Measurements from ENCODE around the gene ATRNL1.
"Not testable (repeated sequence)": the region's sequence is repeated elsewhere in the genome, so short reads cannot be mapped to it uniquely, and the experiment has no call there.

The ATRNL1 gene

GRCh38 chr10:115802911-115803310 is 709.7 kb downstream of the ATRNL1 start:
- Histone ChIP-seq H3K9me3 (ENCODE audit: control insufficient read depth, low read length) (no peaks in the 10 kb centered on the region), H3K36me3 (ENCODE audit: control insufficient read depth, insufficient read depth, low read length) (no peaks in the 10 kb centered on the region), H3K4me1 (ENCODE audit: control insufficient read depth, insufficient read depth, low read length) (no peaks in the 10 kb centered on the region), H3K27ac (ENCODE audit: insufficient read depth, low read depth, low read length, poor library complexity, severe bottlenecking) (no peak overlapping the region), H3K4me3 (ENCODE audit: insufficient read depth, low read depth, low read length) (no peak overlapping the region), H3K27me3 (ENCODE audit: control insufficient read depth, insufficient read depth, low read length, poor library complexity, severe bottlenecking) (no peaks in the 10 kb centered on the region)

DNA sequence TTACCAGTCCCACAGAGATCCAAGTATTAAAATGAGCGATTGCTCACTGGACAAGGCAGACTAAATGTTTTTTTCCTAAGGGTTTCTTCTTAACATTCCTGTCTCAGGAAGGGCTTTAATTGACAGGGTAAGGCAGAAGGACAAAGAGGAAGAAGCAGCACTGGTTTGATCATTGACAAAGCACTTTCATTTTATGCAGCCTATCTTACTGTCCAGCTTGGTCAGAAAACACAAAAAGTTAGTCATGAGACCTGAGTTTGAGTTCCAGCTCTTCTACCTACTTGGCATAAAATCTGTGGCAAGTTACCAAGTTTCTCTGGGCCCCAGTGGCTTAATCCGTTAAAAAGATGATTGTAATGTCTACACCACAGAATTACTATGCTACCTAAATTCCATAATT is 721.4 kb downstream of the ATRNL1 start:
- H3K4me3 ChIP-seq (ENCODE audit: insufficient read depth, low read depth, low read length), result no peak overlapping the region
- 46 to 95% methylated on average over 1 to 2 of the region's 2 CpGs for WGBS, 2 experiments
- no peak overlapping the region for H3K27ac ChIP-seq (ENCODE audit: insufficient read depth, low read depth, low read length, poor library complexity, severe bottlenecking)
- no peaks in the 10 kb centered on the region for H3K4me1 ChIP-seq (ENCODE audit: control insufficient read depth, insufficient read depth, low read length)
- H3K36me3 ChIP-seq (ENCODE audit: control insufficient read depth, insufficient read depth, low read length), result no peaks in the 10 kb centered on the region
- H3K9me3 ChIP-seq (ENCODE audit: control insufficient read depth, low read length), result no peaks in the 10 kb centered on the region
- H3K27me3 ChIP-seq (ENCODE audit: control insufficient read depth, insufficient read depth, low read length, poor library complexity, severe bottlenecking), result no peaks in the 10 kb centered on the region

DNA sequence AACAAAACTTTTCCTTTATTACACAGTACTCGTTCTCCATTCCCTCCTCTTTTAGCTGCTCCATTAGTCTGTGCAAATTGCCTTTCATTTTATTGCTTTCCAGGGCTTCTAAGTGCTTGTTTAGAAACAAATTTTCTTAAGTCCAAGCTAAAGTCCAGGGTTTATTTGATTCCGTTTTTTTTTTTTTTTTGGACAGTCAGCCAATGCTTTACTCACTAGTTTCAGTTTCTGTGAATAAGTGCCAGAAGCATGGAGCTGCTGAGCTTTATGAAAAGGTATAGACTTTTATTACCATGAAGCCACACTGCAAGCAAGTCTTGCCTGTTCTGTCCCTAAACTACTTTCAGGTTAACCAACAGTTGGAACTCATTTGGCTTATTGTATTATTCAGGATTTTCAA is 724.8 kb downstream of the ATRNL1 start:
- Histone ChIP-seq H3K27me3 (ENCODE audit: control insufficient read depth, insufficient read depth, low read length, poor library complexity, severe bottlenecking) (no peaks in the 10 kb centered on the region), H3K9me3 (ENCODE audit: control insufficient read depth, low read length) (no peaks in the 10 kb centered on the region), H3K4me1 (ENCODE audit: control insufficient read depth, insufficient read depth, low read length) (no peaks in the 10 kb centered on the region), H3K36me3 (ENCODE audit: control insufficient read depth, insufficient read depth, low read length) (no peaks in the 10 kb centered on the region), H3K4me3 (ENCODE audit: insufficient read depth, low read depth, low read length) (no peak overlapping the region), H3K27ac (ENCODE audit: insufficient read depth, low read depth, low read length, poor library complexity, severe bottlenecking) (no peak overlapping the region)
- WGBS, 2 experiments, result 92 to 94% methylated on average over 2 of the region's 2 CpGs

DNA sequence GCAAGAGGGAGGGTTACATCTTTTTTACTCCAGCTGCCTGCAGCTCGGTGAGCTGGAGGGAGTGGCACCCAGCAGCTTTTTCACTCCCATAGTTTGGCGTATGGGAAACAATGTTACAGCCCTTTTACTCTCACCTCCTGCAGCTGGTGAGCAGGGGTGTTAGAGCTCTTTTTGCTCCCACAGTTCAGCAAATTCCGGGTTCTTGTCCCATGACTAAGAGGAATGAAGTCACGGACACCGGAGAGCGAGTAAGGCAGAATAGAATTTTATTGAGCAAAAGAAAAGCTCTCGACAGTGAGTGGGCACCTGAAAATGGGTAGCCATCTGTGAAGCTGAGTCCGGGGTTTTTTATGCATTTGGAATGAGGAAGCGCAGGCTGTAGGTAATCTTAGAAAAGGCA is 733.2 kb downstream of the ATRNL1 start:
- Histone ChIP-seq H3K27me3 (ENCODE audit: control insufficient read depth, insufficient read depth, low read length, poor library complexity, severe bottlenecking) (no peaks in the 10 kb centered on the region), H3K4me1 (ENCODE audit: control insufficient read depth, insufficient read depth, low read length) (no peaks in the 10 kb centered on the region), H3K4me3 (ENCODE audit: insufficient read depth, low read depth, low read length) (no peak overlapping the region), H3K27ac (ENCODE audit: insufficient read depth, low read depth, low read length, poor library complexity, severe bottlenecking) (no peak overlapping the region), H3K36me3 (ENCODE audit: control insufficient read depth, insufficient read depth, low read length) (no peaks in the 10 kb centered on the region), H3K9me3 (ENCODE audit: control insufficient read depth, low read length) (no peaks in the 10 kb centered on the region)
- 89 to 91% methylated on average over 9 of the region's 9 CpGs for WGBS, 2 experiments

DNA sequence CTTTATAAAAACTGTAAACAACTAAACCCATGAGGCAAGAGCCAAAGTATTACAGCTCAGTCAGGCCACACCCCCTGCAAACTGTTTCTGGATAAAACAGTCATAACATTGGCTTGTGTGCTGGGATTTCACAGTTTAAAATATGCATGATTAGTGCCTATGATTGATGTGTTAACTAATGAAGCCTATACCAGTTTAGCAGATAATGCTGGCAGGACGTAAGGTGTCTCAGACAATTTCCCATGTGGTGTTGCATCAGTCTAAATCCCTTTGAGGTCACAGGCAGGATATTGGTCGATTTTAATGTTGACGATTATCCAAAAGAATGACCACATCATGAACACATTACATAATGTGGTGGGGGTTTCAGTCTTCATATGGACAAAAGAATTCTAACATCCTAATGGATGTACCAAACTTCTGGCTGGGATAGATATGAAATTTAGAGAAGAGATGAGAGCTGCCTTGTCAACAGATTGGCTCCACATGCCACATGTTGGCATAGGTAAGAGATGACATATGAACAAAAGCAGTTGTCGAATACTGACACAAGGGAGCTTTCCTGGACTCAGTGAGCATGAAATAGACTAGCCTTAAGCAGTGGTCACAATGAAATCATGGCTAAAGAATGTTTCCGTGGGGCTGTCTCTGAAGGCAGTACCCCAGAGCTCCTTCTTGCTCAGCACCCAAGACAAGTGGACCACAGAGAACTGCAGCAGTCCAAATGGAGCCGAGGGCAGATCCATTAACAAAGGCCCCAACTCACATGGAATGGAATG is 734.3 kb downstream of the ATRNL1 start:
- no peaks in the 10 kb centered on the region for H3K27me3 ChIP-seq (ENCODE audit: control insufficient read depth, insufficient read depth, low read length, poor library complexity, severe bottlenecking)
- WGBS, 2 experiments, result 85 to 96% methylated on average over 4 to 6 of the region's 6 CpGs
- H3K4me3 ChIP-seq (ENCODE audit: insufficient read depth, low read depth, low read length), result no peak overlapping the region
- H3K36me3 ChIP-seq (ENCODE audit: control insufficient read depth, insufficient read depth, low read length), result no peaks in the 10 kb centered on the region
- no peak overlapping the region for H3K27ac ChIP-seq (ENCODE audit: insufficient read depth, low read depth, low read length, poor library complexity, severe bottlenecking)
- H3K9me3 ChIP-seq (ENCODE audit: control insufficient read depth, low read length), result no peaks in the 10 kb centered on the region
- no peaks in the 10 kb centered on the region for H3K4me1 ChIP-seq (ENCODE audit: control insufficient read depth, insufficient read depth, low read length)

DNA sequence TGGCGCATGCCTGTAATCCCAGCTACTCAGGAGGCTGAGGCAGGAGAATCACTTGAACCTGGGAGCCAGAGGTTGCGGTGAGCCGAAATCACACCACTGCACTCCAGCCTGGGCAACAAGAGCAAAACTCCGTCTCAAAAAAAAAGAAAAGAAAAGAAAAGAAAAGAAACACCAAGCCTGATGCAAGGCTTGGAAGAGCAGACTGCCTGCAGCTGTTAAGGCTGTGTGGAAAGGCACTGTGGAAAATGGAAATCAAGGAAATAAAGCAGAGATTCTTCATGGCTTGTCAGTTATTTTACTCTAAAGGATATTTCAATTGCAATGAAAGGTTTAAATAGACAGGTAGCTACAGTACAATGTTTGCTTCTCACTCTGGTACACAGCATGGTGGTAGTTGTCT is 735.0 kb downstream of the ATRNL1 start:
- not testable (repeated sequence) for H3K36me3 ChIP-seq (ENCODE audit: control insufficient read depth, insufficient read depth, low read length); H3K27me3 ChIP-seq (ENCODE audit: control insufficient read depth, insufficient read depth, low read length, poor library complexity, severe bottlenecking); H3K9me3 ChIP-seq (ENCODE audit: control insufficient read depth, low read length); H3K27ac ChIP-seq (ENCODE audit: insufficient read depth, low read depth, low read length, poor library complexity, severe bottlenecking); H3K4me1 ChIP-seq (ENCODE audit: control insufficient read depth, insufficient read depth, low read length); H3K4me3 ChIP-seq (ENCODE audit: insufficient read depth, low read depth, low read length)
- 90 to 91% methylated on average over 4 of the region's 4 CpGs for WGBS, 2 experiments

- Histone ChIP-seq H3K36me3 (ENCODE audit: control insufficient read depth, insufficient read depth, low read length) (no peaks in the 10 kb centered on the region), H3K27me3 (ENCODE audit: control insufficient read depth, insufficient read depth, low read length, poor library complexity, severe bottlenecking) (no peaks in the 10 kb centered on the region), H3K9me3 (ENCODE audit: control insufficient read depth, low read length) (no peaks in the 10 kb centered on the region), H3K4me3 (ENCODE audit: insufficient read depth, low read depth, low read length) (no peak overlapping the region), H3K4me1 (ENCODE audit: control insufficient read depth, insufficient read depth, low read length) (no peaks in the 10 kb centered on the region), H3K27ac (ENCODE audit: insufficient read depth, low read depth, low read length, poor library complexity, severe bottlenecking) (no peak overlapping the region)
- WGBS, 2 experiments, result 71 to 92% methylated on average over 3 of the region's 3 CpGs
These were observed 736.5 kb downstream of the ATRNL1 start for GRCh38 chr10:115829521-115830205.

GRCh38 chr10:115830265-115830970 is 737.3 kb downstream of the ATRNL1 start:
- Histone ChIP-seq H3K27ac (ENCODE audit: insufficient read depth, low read depth, low read length, poor library complexity, severe bottlenecking) (no peak overlapping the region), H3K36me3 (ENCODE audit: control insufficient read depth, insufficient read depth, low read length) (no peaks in the 10 kb centered on the region), H3K4me3 (ENCODE audit: insufficient read depth, low read depth, low read length) (no peak overlapping the region), H3K4me1 (ENCODE audit: control insufficient read depth, insufficient read depth, low read length) (no peaks in the 10 kb centered on the region), H3K9me3 (ENCODE audit: control insufficient read depth, low read length) (no peaks in the 10 kb centered on the region), H3K27me3 (ENCODE audit: control insufficient read depth, insufficient read depth, low read length, poor library complexity, severe bottlenecking) (no peaks in the 10 kb centered on the region)
- WGBS, 2 experiments, result 92 to 95% methylated on average over 3 of the region's 3 CpGs

DNA sequence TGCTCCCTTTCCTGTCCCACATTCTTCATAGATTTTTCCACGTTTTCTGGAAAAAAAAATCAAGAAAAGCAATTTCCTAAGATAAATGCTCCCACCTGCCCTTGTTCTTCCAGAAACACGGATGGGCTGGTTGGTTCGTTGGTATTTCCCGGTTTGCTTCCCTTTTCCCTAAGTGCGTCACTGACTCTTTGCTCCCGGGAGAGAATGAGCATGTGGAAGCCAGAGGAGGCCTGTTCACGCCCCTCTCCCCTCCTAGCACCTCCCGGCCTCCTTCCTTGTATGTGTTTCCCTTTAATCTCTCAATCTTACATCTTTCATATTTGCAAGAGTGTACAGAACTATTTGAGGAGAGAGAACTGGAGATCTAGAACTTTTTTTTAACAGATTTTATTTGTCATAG is 737.9 kb downstream of the ATRNL1 start:
- H3K36me3 ChIP-seq (ENCODE audit: control insufficient read depth, insufficient read depth, low read length), result no peaks in the 10 kb centered on the region

GRCh38 chr10:115833119-115833518 is 740.0 kb downstream of the ATRNL1 start:
- Histone ChIP-seq H3K9me3 (ENCODE audit: control insufficient read depth, low read length) (no peaks in the 10 kb centered on the region), H3K27me3 (ENCODE audit: control insufficient read depth, insufficient read depth, low read length, poor library complexity, severe bottlenecking) (no peaks in the 10 kb centered on the region), H3K4me3 (ENCODE audit: insufficient read depth, low read depth, low read length) (no peak overlapping the region), H3K4me1 (ENCODE audit: control insufficient read depth, insufficient read depth, low read length) (no peaks in the 10 kb centered on the region), H3K27ac (ENCODE audit: insufficient read depth, low read depth, low read length, poor library complexity, severe bottlenecking) (no peak overlapping the region), H3K36me3 (ENCODE audit: control insufficient read depth, insufficient read depth, low read length) (no peaks in the 10 kb centered on the region)
- 62 to 63% methylated on average over 3 of the region's 4 CpGs for WGBS, 2 experiments

More for the DNA sequence above, 737.9 kb downstream of the ATRNL1 start:
- Histone ChIP-seq H3K9me3 (ENCODE audit: control insufficient read depth, low read length) (no peaks in the 10 kb centered on the region), H3K27me3 (ENCODE audit: control insufficient read depth, insufficient read depth, low read length, poor library complexity, severe bottlenecking) (no peaks in the 10 kb centered on the region), H3K4me1 (ENCODE audit: control insufficient read depth, insufficient read depth, low read length) (no peaks in the 10 kb centered on the region), H3K27ac (ENCODE audit: insufficient read depth, low read depth, low read length, poor library complexity, severe bottlenecking) (no peak overlapping the region), H3K4me3 (ENCODE audit: insufficient read depth, low read depth, low read length) (no peak overlapping the region)
- 79 to 88% methylated on average over 8 of the region's 8 CpGs for WGBS, 2 experiments
